HEK293 (cell line): ENCODE results near the gene TMEM238.
A peak's percentile ranks its signal among the peaks of the same experiment; 100 is the strongest.

Experiments
- CTCF ChIA-PET: fragments of 350-600 bp; formaldehyde crosslinking; extraction: SDS; loops from one replicate; lab custom pipeline; 2021; ENCODE audit warnings: antibody characterized with exemption; lab: Yijun Ruan, JAX
- POLR2A ChIA-PET: fragments of 300-600 bp; formaldehyde crosslinking; extraction: SDS; loops from one replicate; lab custom pipeline; 2020; ENCODE audit warnings: antibody characterized with exemption, inconsistent platforms; lab: Yijun Ruan, JAX
- H3K27ac ChIP-seq: fragments of 200-500 bp; sonication (Bioruptor generic); 2 replicates; pipeline ENCODE4 v1.5.1; 2014; ENCODE audit warnings: low read depth, low read length, control low read depth, inconsistent platforms; ENCODE audit errors: extremely low read depth
- H3K36me3 ChIP-seq, 2 experiments: fragments of 200-500 bp in 1 of 2; sonication (Bioruptor generic) in 1 of 2; 1 replicate in 1 of 2; 2 replicates in 1 of 2; pipeline ENCODE4 v1.5.1; 2014 to 2017; ENCODE audit warnings: inconsistent platforms in 2 of 2, low read length in 2 of 2; ENCODE audit not compliant: control insufficient read depth in 2 of 2, insufficient read depth in 1 of 2
- H3K4me1 ChIP-seq: fragments of 200-500 bp; sonication (Bioruptor generic); 2 replicates; pipeline ENCODE4 v1.5.1; 2014; ENCODE audit warnings: mild to moderate bottlenecking, low read length, inconsistent platforms; ENCODE audit not compliant: control insufficient read depth, insufficient read depth
- H3K4me3 ChIP-seq: 2 replicates; pipeline ENCODE4 v1.5.1; 2011; ENCODE audit warnings: low read depth, mild to moderate bottlenecking, control low read depth, low read length, moderate library complexity
- H3K9me3 ChIP-seq: fragments of 200-500 bp; sonication (Bioruptor generic); 2 replicates; pipeline ENCODE4 v1.5.1; 2014; ENCODE audit warnings: low read depth, low read length, inconsistent platforms; ENCODE audit not compliant: control insufficient read depth, insufficient read depth
- GLIS1 ChIP-seq: fragments of 450-650 bp; formaldehyde crosslinking; IDR thresholded peaks from 2 replicates; pipeline ENCODE4 v1.5.1; 2016; ENCODE audit warnings: missing biosample characterization, missing genetic modification characterization
- GLIS2 ChIP-seq: fragments of 450-650 bp; formaldehyde crosslinking; IDR thresholded peaks from 2 replicates; pipeline ENCODE4 v1.5.1; 2016; ENCODE audit warnings: missing biosample characterization, missing genetic modification characterization
- KLF1 ChIP-seq: fragments of 450-650 bp; formaldehyde crosslinking; IDR thresholded peaks from 2 replicates; pipeline ENCODE4 v1.5.1; 2016; ENCODE audit warnings: missing biosample characterization, missing genetic modification characterization
- OSR2 ChIP-seq: fragments of 450-650 bp; formaldehyde crosslinking; IDR thresholded peaks from 2 replicates; pipeline ENCODE4 v1.5.1; 2016; ENCODE audit warnings: missing biosample characterization, missing genetic modification characterization
- PATZ1 ChIP-seq: fragments of 450-650 bp; formaldehyde crosslinking; IDR thresholded peaks from 2 replicates; pipeline ENCODE4 v1.5.1; 2016; ENCODE audit warnings: missing biosample characterization, missing genetic modification characterization
- REST ChIP-seq: fragments of 450-650 bp; formaldehyde crosslinking; IDR thresholded peaks from 2 replicates; pipeline ENCODE4 v1.5.1; 2016; ENCODE audit warnings: missing biosample characterization, missing genetic modification characterization
- SALL2 ChIP-seq: fragments of 450-650 bp; formaldehyde crosslinking; IDR thresholded peaks from 2 replicates; pipeline ENCODE4 v1.5.0; 2017; ENCODE audit warnings: missing biosample characterization, mild to moderate bottlenecking, missing genetic modification characterization, borderline replicate concordance
- ZIC2 ChIP-seq: fragments of 450-650 bp; formaldehyde crosslinking; IDR thresholded peaks from 2 replicates; pipeline ENCODE4 v1.5.1; 2016; ENCODE audit warnings: missing biosample characterization, missing genetic modification characterization
- ZNF335 ChIP-seq: fragments of 450-650 bp; formaldehyde crosslinking; conservative IDR thresholded peaks from 2 replicates; pipeline ENCODE4 v1.5.1; 2016; ENCODE audit warnings: missing biosample characterization, missing genetic modification characterization
- ZNF473 ChIP-seq: fragments of 450-650 bp; formaldehyde crosslinking; IDR thresholded peaks from 2 replicates; pipeline ENCODE4 v1.5.1; 2017; ENCODE audit warnings: missing biosample characterization, missing genetic modification characterization
- ZNF501 ChIP-seq: fragments of 450-650 bp; formaldehyde crosslinking; IDR thresholded peaks from 2 replicates; pipeline ENCODE4 v1.5.1; 2016; ENCODE audit warnings: missing biosample characterization, missing genetic modification characterization
- ZNF558 ChIP-seq: fragments of 450-650 bp; formaldehyde crosslinking; IDR thresholded peaks from 2 replicates; pipeline ENCODE4 v1.5.1; 2016; ENCODE audit warnings: missing biosample characterization, missing genetic modification characterization
- ZNF585B ChIP-seq: fragments of 450-650 bp; formaldehyde crosslinking; IDR thresholded peaks from 2 replicates; pipeline ENCODE4 v1.5.1; 2016; ENCODE audit warnings: missing biosample characterization, missing genetic modification characterization
- ZNF596 ChIP-seq: fragments of 450-650 bp; IDR thresholded peaks from 2 replicates; pipeline ENCODE4 v1.5.0; 2018; ENCODE audit warnings: missing biosample characterization, mild to moderate bottlenecking, missing genetic modification characterization, moderate library complexity
- TF ChIP-seq, protein P1 (sequence below): fragments of 450-650 bp; formaldehyde crosslinking; IDR thresholded peaks from 2 replicates; pipeline ENCODE4 v1.5.1; 2016; ENCODE audit warnings: missing biosample characterization, missing genetic modification characterization
- TF ChIP-seq, protein P2 (sequence below): fragments of 450-650 bp; formaldehyde crosslinking; IDR thresholded peaks from 2 replicates; pipeline ENCODE4 v1.5.1; 2016; ENCODE audit warnings: missing biosample characterization, missing genetic modification characterization
- TF ChIP-seq, protein P3 (sequence below): fragments of 450-650 bp; formaldehyde crosslinking; IDR thresholded peaks from 2 replicates; pipeline ENCODE4 v1.5.1; 2017; ENCODE audit warnings: missing biosample characterization, missing genetic modification characterization

The TMEM238 gene

GRCh38 chr19:55348317-55349034, 35.6 kb downstream of the TMEM238 start (continued):
- TF ChIP-seq REST (tag by site-specific recombination) (no peak), ZNF473 (no peak), ZIC2 (tag by site-specific recombination) (peak; percentile 63), ZNF335 (tag by site-specific recombination) (peak; percentile 81), ZNF585B (tag by site-specific recombination) (no peak), KLF1 (tag by site-specific recombination) (no peak), GLIS1 (tag by site-specific recombination) (peak; percentile 58)
- TF ChIP-seq, protein P1, sequence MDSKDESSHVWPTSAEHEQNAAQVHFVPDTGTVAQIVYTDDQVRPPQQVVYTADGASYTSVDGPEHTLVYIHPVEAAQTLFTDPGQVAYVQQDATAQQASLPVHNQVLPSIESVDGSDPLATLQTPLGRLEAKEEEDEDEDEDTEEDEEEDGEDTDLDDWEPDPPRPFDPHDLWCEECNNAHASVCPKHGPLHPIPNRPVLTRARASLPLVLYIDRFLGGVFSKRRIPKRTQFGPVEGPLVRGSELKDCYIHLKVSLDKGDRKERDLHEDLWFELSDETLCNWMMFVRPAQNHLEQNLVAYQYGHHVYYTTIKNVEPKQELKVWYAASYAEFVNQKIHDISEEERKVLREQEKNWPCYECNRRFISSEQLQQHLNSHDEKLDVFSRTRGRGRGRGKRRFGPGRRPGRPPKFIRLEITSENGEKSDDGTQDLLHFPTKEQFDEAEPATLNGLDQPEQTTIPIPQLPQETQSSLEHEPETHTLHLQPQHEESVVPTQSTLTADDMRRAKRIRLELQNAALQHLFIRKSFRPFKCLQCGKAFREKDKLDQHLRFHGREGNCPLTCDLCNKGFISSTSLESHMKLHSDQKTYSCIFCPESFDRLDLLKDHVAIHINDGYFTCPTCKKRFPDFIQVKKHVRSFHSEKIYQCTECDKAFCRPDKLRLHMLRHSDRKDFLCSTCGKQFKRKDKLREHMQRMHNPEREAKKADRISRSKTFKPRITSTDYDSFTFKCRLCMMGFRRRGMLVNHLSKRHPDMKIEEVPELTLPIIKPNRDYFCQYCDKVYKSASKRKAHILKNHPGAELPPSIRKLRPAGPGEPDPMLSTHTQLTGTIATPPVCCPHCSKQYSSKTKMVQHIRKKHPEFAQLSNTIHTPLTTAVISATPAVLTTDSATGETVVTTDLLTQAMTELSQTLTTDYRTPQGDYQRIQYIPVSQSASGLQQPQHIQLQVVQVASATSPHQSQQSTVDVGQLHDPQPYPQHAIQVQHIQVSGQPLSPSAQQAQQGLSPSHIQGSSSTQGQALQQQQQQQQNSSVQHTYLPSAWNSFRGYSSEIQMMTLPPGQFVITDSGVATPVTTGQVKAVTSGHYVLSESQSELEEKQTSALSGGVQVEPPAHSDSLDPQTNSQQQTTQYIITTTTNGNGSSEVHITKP (tag by site-specific recombination): 0 out of 2 replicates have a peak, but pooled peaks have one; percentile 10
- TF ChIP-seq, protein P2, sequence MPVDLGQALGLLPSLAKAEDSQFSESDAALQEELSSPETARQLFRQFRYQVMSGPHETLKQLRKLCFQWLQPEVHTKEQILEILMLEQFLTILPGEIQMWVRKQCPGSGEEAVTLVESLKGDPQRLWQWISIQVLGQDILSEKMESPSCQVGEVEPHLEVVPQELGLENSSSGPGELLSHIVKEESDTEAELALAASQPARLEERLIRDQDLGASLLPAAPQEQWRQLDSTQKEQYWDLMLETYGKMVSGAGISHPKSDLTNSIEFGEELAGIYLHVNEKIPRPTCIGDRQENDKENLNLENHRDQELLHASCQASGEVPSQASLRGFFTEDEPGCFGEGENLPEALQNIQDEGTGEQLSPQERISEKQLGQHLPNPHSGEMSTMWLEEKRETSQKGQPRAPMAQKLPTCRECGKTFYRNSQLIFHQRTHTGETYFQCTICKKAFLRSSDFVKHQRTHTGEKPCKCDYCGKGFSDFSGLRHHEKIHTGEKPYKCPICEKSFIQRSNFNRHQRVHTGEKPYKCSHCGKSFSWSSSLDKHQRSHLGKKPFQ (tag by site-specific recombination): no peak

DNA sequence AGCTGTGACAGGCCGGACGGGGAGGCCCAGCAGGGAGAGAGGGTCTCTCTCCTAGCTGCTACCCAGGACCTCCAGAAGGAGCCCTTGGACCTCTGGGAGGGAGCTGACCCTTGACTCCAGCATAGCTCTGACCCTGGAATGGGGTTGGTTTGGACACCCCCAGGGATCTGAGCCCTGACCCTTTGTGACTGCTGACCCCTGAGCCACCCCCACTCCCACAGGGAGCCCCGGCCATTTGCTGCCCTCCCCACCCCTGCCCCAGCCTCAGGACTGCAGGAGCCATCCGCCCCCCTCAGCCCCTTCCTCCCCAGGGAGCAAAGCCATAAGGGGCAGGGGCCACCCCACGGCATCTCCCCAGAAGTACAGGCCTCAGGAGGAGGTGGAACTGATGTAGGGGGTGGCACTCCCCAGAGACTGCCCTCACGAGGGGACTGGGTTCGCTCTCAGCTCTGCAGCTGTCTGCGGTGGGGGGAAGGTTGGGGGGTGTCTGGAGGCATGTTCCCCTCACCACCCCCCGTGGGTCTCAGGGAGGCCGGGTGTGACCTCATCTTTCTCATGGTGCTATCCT, 36.6 kb downstream of the TMEM238 start:
- ChIA-PET CTCF (interaction anchor here (1.9 to 3.8 kb wide), 2 partner anchors 9 to 46 kb away, joined by 6 to 22 read pairs; no protein-coding TSS in a partner anchor), POLR2A (interaction anchor here (0.6 to 7.7 kb wide), 7 partner anchors 9 to 88 kb away, joined by 3 to 95 read pairs (median 4); partner anchors contain the start of genes KMT5C, PPP6R1 and RPL28)
- H3K27ac ChIP-seq: no peak overlapping the region
- H3K36me3 ChIP-seq: peaks cover 2 to 47% of the 10 kb centered on the region in 2 experiments
- no peak overlapping the region for H3K4me3 ChIP-seq
- H3K4me1 ChIP-seq: 0 out of 2 replicates have a peak, but pooled peaks cover 3% of the 10 kb centered on the region
- 0 out of 2 replicates have a peak, but pooled peaks have one; percentile 8 for TF ChIP-seq PATZ1 (tag by site-specific recombination)
- TF ChIP-seq ZNF558 (tag by site-specific recombination): no peak
- no peak for TF ChIP-seq ZNF473
- TF ChIP-seq GLIS2 (tag by site-specific recombination): peak; percentile 68
- TF ChIP-seq, protein P3, sequence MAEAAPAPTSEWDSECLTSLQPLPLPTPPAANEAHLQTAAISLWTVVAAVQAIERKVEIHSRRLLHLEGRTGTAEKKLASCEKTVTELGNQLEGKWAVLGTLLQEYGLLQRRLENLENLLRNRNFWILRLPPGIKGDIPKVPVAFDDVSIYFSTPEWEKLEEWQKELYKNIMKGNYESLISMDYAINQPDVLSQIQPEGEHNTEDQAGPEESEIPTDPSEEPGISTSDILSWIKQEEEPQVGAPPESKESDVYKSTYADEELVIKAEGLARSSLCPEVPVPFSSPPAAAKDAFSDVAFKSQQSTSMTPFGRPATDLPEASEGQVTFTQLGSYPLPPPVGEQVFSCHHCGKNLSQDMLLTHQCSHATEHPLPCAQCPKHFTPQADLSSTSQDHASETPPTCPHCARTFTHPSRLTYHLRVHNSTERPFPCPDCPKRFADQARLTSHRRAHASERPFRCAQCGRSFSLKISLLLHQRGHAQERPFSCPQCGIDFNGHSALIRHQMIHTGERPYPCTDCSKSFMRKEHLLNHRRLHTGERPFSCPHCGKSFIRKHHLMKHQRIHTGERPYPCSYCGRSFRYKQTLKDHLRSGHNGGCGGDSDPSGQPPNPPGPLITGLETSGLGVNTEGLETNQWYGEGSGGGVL (tag by site-specific recombination): peak; percentile 91
- peak; percentile 67 for TF ChIP-seq ZIC2 (tag by site-specific recombination)
- peak; percentile 98 for TF ChIP-seq GLIS1 (tag by site-specific recombination)
- no peak for TF ChIP-seq ZNF596 (tag by site-specific recombination)
- TF ChIP-seq OSR2 (tag by site-specific recombination): no peak
- TF ChIP-seq ZNF501 (tag by site-specific recombination): no peak
- no peak for TF ChIP-seq SALL2
- no peaks in the 10 kb centered on the region for H3K9me3 ChIP-seq
